ENCODE measurements around the gene KIAA1328.

Gene KIAA1328

DNA sequence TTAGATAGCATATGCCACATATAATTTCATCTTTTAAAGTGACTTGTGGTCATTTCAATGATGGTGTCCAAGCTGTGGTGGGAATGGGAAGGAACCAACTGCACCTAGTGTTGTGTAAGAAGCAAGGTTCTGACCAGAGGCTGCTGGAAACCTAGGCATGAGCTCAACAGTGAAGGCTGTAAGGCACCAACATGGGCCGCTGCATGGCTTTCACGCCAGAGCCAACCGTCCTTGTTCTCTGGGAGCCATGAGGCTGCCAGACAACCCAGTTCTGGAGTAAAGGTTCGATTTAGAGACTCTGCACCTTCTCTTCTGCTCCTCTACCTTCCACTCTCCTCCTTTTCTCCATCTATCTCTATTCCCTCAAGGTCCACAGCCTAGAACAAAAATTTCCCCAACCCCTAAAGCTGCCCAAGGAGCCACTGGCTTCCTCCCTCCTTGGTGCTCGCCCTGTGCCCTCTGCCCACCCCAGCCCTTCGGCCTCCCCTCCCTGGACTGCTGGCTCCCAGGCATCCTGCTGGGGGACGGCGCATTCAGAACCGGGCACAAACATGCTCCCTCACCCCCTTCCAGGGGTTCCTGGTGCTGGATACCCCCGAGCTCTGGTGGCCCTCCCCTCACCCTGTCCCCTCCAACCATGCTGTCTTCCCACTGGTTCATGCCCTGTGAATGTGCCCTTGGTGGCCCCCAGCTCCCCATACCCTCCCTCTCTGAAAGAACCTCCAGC lies 431.6 kb downstream of the KIAA1328 start:
- DNase-seq: no peak

- no peak for DNase-seq
Measured at GRCh38 chr18:37261246-37261840, 432.4 kb downstream of the KIAA1328 start.

GRCh38 chr18:37261988-37262387 lies 433.1 kb downstream of the KIAA1328 start:
- DNase-seq: no peak

DNA sequence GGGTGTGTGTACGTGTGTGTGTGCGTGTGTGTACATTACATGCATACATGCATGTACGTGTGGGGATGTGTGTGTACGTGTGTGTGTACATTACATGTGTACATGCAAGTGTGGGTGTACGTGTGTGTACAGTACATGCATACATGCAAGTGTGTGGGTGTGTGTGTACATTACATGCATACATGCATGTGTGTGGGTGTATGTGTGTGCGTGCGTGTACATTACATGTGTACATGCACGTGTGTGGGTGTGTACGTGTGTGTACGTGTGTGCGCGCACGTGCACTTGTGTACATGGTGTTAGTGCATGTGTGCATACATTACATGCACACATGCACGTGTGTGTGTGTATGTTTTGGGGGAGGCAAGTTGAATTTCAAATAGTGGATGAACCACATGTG lies 436.0 kb downstream of the KIAA1328 start:
- DNase-seq: no peak

DNA sequence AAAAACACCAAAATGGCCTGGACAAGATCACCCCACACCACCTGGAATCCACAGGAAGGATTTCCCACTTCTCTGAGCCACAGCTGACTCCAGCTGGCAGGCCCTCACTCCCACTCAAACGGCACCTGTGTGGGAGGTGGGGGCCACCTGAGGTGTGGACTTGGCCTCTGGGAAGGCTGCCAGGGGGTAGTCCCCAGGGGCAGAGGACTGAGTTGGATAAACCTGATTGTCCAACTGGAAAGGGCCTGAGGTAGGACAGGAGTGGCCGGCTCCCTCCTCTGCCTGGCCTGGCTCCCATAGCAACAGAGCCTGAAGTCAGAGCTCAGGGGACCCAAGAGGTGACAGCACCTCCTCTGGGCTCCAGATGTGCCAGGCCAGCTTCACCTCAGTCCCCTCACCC lies 436.5 kb downstream of the KIAA1328 start:
- DNase-seq: no peak

- DNase-seq: no peak
Measured at GRCh38 chr18:37266290-37266689, 437.4 kb downstream of the KIAA1328 start.

DNA sequence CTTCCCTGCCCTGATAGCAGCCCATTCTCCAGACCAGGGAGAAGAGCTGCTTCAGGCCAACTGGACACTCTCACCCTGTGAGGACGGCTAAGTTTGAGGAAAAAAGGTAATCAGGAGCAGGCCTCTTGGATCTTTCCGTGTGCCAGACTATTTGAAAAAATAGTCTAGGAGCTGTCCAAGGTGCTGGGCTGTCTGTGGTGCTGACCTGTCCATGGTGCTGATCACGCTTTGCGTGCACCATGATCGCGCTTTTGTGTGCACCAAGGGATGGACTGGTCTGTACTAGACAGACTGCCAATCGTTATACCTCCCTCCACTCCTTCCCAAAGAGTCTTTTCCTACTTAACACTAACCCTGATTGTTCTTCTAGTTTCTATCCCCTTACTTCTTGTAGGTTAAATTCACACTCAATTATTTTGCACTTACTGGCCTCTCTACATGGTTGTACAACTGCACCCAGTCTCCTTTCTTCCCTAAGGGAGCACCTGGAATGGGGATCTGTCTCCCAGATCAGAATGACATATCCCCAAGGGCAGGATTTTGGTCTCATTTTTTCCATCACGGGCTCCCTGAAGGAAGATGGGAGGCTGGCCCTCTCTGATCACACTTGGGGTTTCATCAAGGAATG lies 441.2 kb downstream of the KIAA1328 start:
- DNase-seq: peak; percentile 69

GRCh38 chr18:37270666-37271052 lies 441.7 kb downstream of the KIAA1328 start:
- no peak for DNase-seq

DNA sequence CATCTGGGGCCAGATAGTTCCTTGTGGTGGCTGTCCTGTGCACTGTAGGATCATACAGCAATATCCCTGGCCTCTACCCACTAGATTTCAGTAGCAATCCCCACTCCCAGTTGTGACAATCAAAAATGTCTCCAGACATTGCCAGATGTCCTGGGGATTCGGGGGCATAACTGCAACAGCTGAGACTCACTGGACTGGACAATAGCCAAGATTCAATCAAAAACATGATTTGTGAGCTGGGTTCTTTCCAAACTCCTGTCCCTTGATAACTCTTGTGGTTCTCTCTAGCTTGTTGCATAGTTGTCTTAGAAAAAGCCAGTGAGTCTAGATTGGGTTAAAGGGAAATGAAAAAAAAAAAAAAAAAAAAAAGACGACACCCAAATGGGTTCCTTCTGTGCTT lies 443.3 kb downstream of the KIAA1328 start:
- no peak for DNase-seq

- DNase-seq: no peak
Measured at GRCh38 chr18:37272841-37273240, 443.9 kb downstream of the KIAA1328 start.

GRCh38 chr18:37274309-37275236 lies 445.6 kb downstream of the KIAA1328 start:
- DNase-seq: no peak

- no peak for DNase-seq
Measured at GRCh38 chr18:37275237-37275741, 446.4 kb downstream of the KIAA1328 start.

- DNase-seq: no peak
Measured at GRCh38 chr18:37276111-37276890, 447.4 kb downstream of the KIAA1328 start.

GRCh38 chr18:37277804-37278203 lies 448.9 kb downstream of the KIAA1328 start:
- no peak for DNase-seq

Measured in activated CD8-positive, alpha-beta memory T cell treated with anti-CD3 and anti-CD28 coated beads, Interleukin-2, amount 50 U/mL, for 48 hours (primary cell).